OCI-LY1 (cell line): Measurements from ENCODE around the gene CDH23.

ENCODE experiments used
- H2AFZ ChIP-seq: fragments of 200-600 bp; sonication (generic), shearing (Covaris generic); 2 replicates; pipeline ENCODE4 v1.6.0; 2014; ENCODE audit warnings: antibody characterized with exemption, mild to moderate bottlenecking, low read length
- H3F3A ChIP-seq: fragments of 200-600 bp; sonication (generic), shearing (Covaris generic); 2 replicates; pipeline ENCODE4 v1.6.0; 2014; ENCODE audit warnings: mild to moderate bottlenecking, antibody characterized with exemption, low read length, moderate library complexity; ENCODE audit not compliant: insufficient read depth
- H3K27ac ChIP-seq: fragments of 200-600 bp; sonication (generic); 2 replicates; pipeline ENCODE4 v1.5.1; 2014; ENCODE audit warnings: low read length, mixed run types, mild to moderate bottlenecking, low read depth; ENCODE audit not compliant: poor library complexity, severe bottlenecking
- H3K27me3 ChIP-seq: fragments of 200-600 bp; sonication (generic); 2 replicates; pipeline ENCODE4 v1.6.0; 2014; ENCODE audit warnings: antibody characterized with exemption, mild to moderate bottlenecking, low read length, moderate library complexity; ENCODE audit not compliant: insufficient read depth
- H3K36me3 ChIP-seq: fragments of 200-600 bp; sonication (generic); 2 replicates; pipeline ENCODE4 v1.6.1; 2014; ENCODE audit warnings: mild to moderate bottlenecking, antibody characterized with exemption, low read length, moderate library complexity, mixed read lengths; ENCODE audit not compliant: insufficient read depth
- H3K4me1 ChIP-seq: fragments of 200-600 bp; sonication (generic); 2 replicates; pipeline ENCODE4 v1.5.1; 2014; ENCODE audit warnings: mild to moderate bottlenecking, low read length, moderate library complexity; ENCODE audit not compliant: insufficient read depth, severe bottlenecking
- H3K4me2 ChIP-seq: fragments of 200-600 bp; sonication (generic), shearing (Covaris generic); 2 replicates; pipeline ENCODE4 v1.6.1; 2014; ENCODE audit warnings: low read length
- H3K4me3 ChIP-seq: fragments of 200-600 bp; sonication (generic); 2 replicates; pipeline ENCODE4 v1.5.1; 2014; ENCODE audit warnings: low read length, low read depth, mild to moderate bottlenecking, mixed read lengths; ENCODE audit not compliant: poor library complexity, severe bottlenecking
- H3K79me2 ChIP-seq: fragments of 200-600 bp; shearing (Covaris generic); 2 replicates; pipeline ENCODE4 v1.6.1; 2016; ENCODE audit warnings: mixed run types, low read length, mixed read lengths; ENCODE audit not compliant: insufficient read depth
- H3K9ac ChIP-seq: fragments of 200-600 bp; sonication (generic), shearing (Covaris generic); 2 replicates; pipeline ENCODE4 v1.6.1; 2014; ENCODE audit warnings: mild to moderate bottlenecking, low read length, mixed read lengths
- H3K9me2 ChIP-seq: fragments of 200-600 bp; sonication (generic), shearing (Covaris generic); 2 replicates; pipeline ENCODE4 v1.6.1; 2014; ENCODE audit warnings: low read depth, mild to moderate bottlenecking, low read length, mixed read lengths
- H3K9me3 ChIP-seq: fragments of 200-600 bp; shearing (Covaris generic); 2 replicates; pipeline ENCODE4 v1.6.1; 2014; ENCODE audit warnings: low read length, mixed read lengths
- H4K20me1 ChIP-seq: fragments of 200-600 bp; sonication (generic), shearing (Covaris generic); 2 replicates; pipeline ENCODE4 v1.6.0; 2016; ENCODE audit warnings: mild to moderate bottlenecking, low read length; ENCODE audit not compliant: insufficient read depth
- CTCF ChIP-seq: fragments of 200-600 bp; sonication (generic), shearing (Covaris generic); IDR thresholded peaks from 2 replicates; pipeline ENCODE4 v1.5.1; 2017; ENCODE audit warnings: mild to moderate bottlenecking, antibody characterized with exemption, low read length, moderate library complexity, mixed read lengths
- EZH2 ChIP-seq: fragments of 200-600 bp; sonication (generic), shearing (Covaris generic); IDR thresholded peaks from 2 replicates; pipeline ENCODE4 v1.8.0; 2017; ENCODE audit warnings: borderline replicate concordance, mixed run types, mild to moderate bottlenecking, antibody characterized with exemption, low read length, moderate library complexity, mixed read lengths

CDH23 gene

DNA sequence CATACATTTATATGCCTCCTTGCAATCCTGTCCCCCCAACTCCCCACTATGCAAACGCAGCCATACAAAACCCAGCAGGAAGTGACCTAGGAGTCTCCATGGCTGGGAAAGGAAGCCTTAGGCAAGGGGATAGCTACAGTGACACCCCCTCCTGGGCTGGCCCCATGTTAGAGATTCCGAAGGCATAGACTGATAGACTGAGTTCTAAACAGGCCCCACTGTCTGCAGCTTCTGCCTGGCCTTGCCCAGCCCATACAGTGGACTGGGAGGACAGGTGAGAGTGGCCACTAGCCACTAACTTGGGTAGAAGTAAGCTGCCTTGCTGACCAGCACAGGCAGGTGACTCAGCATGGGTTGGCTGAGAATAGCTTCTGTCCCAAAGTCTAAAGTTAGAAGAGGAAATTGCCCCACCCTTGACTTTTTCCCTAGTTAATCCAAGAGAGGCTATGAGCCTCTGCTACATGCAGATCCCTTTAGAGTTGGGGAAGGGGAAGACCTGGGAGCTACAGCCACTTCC is 216.6 kb downstream of the CDH23 start:
- H3K9ac ChIP-seq: no peak overlapping the region
- H3K4me2 ChIP-seq: no peak overlapping the region
- H3K9me2 ChIP-seq: no peaks in the 10 kb centered on the region
- no peaks in the 10 kb centered on the region; the same call in 1 of the 2 replicates for H3K9me3 ChIP-seq
- TF ChIP-seq CTCF: no peak
- TF ChIP-seq EZH2: no peak
- H3K27me3 ChIP-seq: peaks cover 8% of the 10 kb centered on the region; the same call in 1 of the 2 replicates
- H3K4me1 ChIP-seq: no peaks in the 10 kb centered on the region
- H4K20me1 ChIP-seq: no peaks in the 10 kb centered on the region
- H2AFZ ChIP-seq: no peak overlapping the region
- H3K27ac ChIP-seq: no peak overlapping the region
- H3K79me2 ChIP-seq: no peaks in the 10 kb centered on the region
- no peak overlapping the region for H3K4me3 ChIP-seq
- H3K36me3 ChIP-seq: no peaks in the 10 kb centered on the region
- H3F3A ChIP-seq: no peaks in the 10 kb centered on the region

DNA sequence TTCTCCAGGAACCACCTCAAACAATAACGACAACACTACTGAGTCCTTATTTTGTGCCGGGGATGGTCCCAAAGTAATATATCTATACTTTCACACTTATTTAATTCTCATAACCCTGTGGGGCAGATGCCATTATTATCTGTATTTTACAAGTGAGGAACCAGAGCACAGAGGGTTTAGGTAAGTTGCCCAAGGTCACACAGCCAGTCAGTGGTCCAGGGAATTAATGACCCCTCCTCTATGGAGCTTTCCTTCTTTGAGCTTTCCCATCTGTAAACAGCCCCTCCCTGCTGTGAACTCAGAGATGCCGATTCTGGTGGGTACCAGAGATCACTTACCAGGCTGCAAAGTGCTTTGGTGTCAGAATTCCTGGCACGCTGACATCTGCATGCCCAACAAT is 217.2 kb downstream of the CDH23 start:
- Histone ChIP-seq H3K4me2 (no peak overlapping the region), H3K27me3 (peaks cover 8% of the 10 kb centered on the region; the same call in 1 of the 2 replicates), H3K36me3 (no peaks in the 10 kb centered on the region), H3K4me1 (no peaks in the 10 kb centered on the region), H3K27ac (no peak overlapping the region), H3K9ac (no peak overlapping the region), H3K79me2 (no peaks in the 10 kb centered on the region), H3K4me3 (no peak overlapping the region), H4K20me1 (no peaks in the 10 kb centered on the region), H2AFZ (no peak overlapping the region), H3K9me3 (no peaks in the 10 kb centered on the region; the same call in 1 of the 2 replicates), H3K9me2 (no peaks in the 10 kb centered on the region), H3F3A (no peaks in the 10 kb centered on the region)
- TF ChIP-seq EZH2: no peak
- TF ChIP-seq CTCF: no peak

GRCh38 chr10:71614946-71615345 is 218.2 kb downstream of the CDH23 start:
- Histone ChIP-seq H3K27me3 (peaks cover 8% of the 10 kb centered on the region; the same call in 1 of the 2 replicates), H3K4me1 (no peaks in the 10 kb centered on the region), H3K36me3 (no peaks in the 10 kb centered on the region), H4K20me1 (no peaks in the 10 kb centered on the region), H3K9me3 (no peaks in the 10 kb centered on the region; the same call in 1 of the 2 replicates), H3K27ac (no peak overlapping the region), H3K9ac (no peak overlapping the region), H3K79me2 (no peaks in the 10 kb centered on the region), H3K4me2 (no peak overlapping the region), H3F3A (no peaks in the 10 kb centered on the region), H3K4me3 (no peak overlapping the region), H2AFZ (no peak overlapping the region), H3K9me2 (no peaks in the 10 kb centered on the region)
- TF ChIP-seq EZH2 (no peak), CTCF (no peak)
